Stimulated activated CD8-positive, alpha-beta memory T cell treated with anti-CD3 and anti-CD28 coated beads, Interleukin-15, amount 100 ng/mL, for 48 hours (primary cell): ENCODE results near the gene NOS2.
"Not testable (repeated sequence)": the region's sequence is repeated elsewhere in the genome, so short reads cannot be mapped to it uniquely, and the experiment has no call there.

ENCODE experiments used
- DNase-seq, 2 donors: peaks; one replicate each; pipeline ENCODE4 v3.0.0-alpha.2; 2020; ENCODE audit warnings: low read depth in 2 of 2

NOS2 gene

DNA sequence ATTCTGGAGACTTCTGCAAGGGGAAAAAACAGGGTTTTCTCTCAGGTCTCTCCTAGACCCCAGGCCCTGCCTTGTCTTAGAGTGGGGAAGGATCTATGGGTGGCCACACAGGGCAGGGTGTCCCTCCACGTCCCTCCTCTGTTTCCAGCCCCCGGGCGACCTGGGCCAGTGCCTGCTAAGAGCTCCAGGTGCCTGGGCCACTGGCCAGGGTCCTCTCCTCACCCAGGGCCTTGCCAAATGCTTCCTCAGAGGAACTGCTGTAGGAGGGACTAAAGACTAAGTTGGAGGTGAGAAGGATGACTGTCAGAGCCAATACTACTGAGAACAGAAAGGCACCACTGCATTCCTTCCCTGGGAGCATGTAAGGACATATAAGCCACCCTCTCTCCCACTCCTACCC, 11.4 kb downstream of the NOS2 start:
- DNase-seq, result no peak

DNA sequence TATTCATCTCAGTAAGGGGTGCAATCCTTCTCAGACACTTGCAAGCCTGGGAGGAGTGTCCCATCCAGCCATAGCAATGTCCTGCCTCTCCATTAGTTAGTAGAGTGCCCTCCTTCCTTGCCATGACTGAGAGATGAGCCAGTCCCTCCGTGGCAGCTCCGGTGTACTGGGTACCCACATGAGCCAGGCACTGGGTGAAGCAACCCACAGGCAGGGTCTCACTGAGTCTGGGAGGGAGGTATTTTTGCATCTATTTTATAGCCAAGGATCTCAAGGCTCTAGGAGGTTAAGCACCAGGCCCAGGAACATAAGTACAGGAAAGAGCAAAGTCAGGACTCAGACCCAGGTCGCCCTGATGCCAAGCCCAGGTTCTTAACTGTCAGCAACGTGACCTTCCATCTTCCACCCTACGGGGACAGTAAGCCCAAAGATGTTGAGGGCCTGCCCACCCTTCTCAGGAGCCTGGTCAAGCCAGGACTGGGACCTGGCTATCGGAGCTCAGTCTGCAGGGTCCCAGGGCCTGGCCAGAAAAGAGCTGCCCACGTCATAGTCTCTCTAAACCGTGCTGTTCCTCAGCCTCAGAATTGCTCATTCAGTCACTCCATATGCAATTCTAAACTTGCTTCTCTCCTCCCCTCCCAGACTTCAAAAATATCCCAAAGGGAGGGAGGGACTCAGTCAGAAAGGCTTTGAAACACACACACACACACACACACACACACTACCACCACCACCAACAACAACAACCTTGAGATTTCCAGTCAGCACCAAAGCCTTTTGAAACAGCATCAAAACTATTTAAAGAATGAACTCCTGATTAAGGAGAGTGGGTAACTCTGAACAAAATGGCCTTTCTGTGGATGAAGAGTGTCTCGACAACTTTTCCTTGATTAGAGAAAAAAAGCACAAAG, 16.6 kb downstream of the NOS2 start:
- DNase-seq, result no peak

DNA sequence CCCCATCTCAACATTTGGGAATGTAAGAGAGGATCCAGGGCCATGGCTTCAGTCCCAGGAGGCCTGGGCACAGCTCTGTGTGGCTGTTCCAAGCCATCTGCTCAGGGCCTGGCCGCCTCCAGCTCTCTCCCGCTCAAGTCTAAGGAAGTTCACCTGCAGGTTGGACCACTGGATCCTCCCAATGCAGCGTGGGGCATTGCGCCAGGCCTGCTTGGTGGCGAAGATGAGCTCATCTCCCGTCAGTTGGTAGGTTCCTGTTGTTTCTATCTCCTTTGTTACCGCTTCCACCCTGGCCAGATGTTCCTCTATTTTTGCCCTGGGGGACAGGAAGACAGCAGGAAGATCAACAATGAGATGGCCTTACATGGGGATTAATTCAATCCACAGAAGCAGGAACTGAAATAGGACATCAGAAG, 17.5 kb downstream of the NOS2 start:
- no peak for DNase-seq

DNA sequence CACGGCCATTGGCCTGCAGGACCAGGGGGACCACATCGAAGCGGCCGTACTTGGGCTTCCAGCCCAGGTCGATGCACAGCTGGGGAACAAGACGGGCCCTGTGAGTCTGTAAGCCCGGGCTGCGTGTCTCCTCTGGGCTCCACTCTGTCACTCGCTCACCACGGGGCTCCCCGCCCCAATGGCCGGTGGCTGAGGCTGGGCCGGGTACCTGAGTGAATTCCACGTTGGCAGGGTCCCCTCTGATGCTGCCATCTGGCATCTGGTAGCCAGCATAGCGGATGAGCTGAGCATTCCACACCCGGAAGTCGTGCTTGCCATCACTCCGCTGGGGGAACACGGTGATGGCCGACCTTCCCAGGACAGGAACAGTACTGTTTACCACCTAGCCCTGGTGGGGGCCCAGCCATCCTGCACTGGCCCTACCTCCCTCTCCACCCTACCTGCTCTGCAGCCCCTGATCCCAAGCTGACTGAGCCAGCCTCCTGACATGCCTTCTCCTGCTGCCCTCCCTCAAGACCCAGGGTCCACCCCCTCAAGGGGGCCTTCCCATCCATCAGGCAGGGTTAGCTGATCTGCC, 19.4 kb downstream of the NOS2 start:
- no peak for DNase-seq

DNA sequence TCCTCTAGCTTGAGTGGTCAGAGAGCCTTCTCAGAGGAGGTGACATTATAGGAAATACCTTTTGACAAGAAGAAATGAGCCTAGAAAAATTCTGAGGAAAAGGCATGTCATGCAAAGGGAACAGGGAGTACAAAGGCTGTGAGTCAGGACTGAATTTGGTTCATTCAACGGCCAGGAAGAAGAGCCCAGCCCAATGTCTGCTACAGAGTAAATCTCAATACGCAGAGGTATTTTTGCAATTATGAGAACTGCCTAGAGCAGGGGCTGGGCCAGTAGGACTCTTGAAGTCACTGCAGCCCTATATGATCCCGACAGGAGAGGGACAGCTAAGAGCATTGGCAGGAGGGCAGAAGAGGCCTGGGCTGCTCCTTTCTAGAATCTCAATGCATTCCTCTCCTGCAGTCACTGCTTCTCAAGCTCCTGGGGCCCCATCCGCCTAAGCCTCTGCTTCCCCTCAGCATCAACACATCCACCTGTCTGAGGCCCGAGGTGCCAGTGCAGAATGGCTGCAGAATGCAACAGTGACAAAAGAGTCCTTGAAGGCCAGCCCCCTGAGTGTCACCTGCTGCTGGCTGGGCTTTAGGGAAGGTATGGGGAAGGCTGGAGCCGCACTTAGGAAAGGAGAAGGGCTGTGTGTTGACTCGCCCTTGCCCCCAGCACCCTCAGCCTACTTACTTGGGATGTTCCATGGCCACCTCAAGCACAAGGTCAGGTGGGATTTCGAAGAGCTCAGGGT, 20.1 kb downstream of the NOS2 start:
- DNase-seq, result no peak

DNA sequence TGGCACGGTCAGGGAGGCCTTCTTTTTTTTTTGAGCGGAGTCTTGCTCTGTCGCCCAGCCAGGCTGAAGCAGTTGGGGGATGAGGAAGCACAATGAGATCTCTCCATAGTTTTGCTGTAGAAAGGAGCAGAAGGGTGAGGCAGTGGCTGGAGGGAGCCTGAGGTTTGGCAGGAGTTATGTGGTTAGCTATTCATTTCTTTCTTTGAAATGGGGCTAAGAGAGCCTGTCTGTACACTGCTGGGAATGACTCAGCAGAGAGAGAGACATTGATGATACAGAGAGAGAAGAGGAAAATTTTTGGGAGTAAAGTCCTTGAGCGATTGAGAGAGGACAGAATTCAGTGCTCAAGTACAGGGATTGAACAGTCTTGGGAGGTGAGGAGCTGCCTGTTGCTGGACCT, 22.1 kb downstream of the NOS2 start:
- no peak for DNase-seq

DNA sequence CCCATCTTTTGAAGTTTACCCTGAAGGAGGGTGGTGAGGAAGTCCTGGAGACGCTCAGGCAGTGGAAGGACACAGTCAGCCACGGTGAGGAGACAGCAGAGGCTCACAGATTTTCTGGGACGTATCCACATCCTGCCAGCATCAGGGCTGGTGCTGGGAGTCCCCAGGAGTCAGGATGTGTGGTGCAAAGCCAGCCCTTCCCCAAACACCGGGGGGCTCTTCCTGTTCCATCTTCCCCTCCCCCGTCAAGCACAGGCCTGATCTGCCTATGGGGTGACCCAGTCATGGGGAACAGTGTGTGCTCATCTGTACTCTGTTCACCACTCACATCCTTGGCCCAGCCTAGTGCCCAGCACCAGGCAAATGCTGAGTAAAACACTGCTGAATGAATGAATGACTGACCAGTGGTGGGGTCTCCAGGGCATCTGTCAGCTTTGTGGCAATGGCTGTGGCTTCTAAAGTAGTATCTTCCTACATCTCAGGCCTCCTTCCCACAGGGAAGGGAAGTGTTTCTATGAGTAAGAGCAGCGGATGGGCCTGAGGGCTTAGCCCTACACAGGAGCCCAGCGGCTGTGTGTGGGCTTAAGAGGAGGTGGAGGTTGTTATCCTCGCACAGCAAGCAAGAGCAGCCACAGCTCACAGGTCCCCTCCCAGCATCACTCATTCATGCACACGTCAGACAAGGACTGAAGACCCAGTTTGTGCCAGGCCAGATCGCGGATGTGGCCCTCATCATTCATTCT, 23.3 kb downstream of the NOS2 start:
- no peak for DNase-seq

DNA sequence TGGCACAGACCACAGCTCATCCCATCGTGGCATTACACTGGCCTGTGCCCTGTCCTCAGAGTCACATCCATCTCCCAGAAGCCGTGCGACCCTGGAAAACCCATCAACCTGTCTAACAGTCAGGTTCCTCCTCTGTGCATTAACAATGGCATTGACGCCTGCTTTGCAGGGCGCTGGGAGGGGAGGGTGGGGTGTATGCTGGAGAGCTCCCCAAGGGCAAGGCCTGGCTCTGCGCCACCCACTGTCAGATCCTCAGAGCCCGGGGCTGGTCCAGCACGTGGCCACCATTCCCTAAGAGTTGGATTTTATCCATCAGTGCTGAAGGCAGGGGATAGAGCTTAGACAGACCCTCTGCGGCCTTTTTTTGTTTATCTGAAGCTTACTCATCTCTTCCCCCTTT, 28.7 kb downstream of the NOS2 start:
- DNase-seq, result no peak

DNA sequence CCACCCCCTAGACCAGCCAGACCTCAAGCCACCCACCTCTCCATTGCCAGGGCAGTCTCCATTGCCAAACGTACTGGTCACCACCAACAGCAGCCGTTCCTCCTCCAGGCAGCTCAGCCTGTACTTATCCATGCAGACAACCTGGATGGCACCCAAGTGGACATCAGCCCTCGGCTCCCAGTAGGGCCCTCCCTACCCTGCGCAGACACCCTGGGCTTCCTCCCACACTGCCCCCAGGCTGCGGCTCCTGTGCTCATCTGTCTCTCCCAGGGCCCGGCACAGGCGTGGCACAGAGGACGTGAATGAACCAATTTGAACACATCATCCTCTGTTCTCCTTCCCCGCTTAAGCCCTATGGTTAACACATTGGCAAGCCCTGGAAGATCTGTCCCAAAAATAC, 29.5 kb downstream of the NOS2 start:
- DNase-seq, result no peak

DNA sequence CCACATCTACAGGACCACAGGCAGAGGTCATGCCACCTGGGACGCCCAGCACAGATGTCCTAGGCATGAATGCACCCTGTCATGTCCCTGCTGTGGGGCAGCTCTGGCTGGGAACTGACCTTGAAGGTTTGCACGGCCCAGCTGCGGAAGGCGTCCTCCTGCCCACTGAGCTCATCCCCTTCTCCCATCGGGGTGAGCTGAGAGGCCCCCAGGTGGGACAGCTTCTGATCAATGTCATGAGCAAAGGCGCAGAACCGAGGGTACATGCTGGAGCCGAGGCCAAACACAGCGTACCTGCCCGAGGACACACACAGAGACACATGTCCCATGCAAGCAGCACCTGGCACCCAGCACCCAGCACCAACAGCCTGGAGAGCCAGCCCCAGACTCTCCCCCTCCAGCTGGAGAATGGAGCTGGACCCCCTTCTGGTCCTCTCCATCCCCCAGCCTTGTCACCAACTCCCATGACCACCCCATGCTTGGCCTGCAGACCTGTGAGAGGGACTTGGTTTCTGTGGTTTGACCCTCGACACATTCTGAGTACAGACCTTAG, 31.4 kb downstream of the NOS2 start:
- DNase-seq, result no peak

DNA sequence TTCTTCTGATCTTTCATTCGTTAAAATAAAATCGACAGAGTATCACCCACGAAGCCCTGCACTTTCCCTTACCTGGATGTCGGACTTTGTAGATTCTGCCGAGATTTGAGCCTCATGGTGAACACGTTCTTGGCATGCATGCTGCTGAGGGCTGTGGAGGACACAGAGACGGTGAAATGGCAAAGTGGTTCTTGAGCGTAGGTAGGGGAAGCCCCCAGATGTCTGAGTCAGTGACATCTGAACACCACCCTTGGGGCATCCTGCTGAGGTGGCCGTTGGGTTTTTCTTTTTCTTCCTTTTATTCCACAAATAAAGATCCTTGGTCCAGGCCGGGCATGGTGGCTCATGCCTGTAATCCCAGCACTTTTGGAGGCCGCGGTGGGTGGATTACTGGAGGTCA, 33.9 kb downstream of the NOS2 start:
- DNase-seq, result no peak

DNA sequence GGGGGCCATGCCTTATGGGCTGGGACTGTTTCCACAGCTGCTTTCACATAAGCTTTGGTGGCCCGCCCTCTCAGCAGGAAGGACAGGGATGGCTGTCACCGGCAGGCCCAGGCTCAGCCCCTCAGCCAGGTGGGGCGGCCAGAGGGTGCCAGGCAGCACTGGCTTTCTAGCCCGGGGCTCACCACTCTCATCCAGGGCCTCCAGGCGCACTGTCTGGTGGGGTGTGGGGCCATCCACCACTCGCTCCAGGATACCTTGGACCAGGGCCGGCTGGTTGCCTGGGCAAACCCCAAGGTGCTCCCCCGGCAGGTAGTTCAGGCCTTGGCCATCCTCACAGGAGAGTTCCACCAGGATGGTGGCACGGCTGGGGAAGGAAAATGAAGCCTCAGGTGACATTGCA, 35.0 kb downstream of the NOS2 start:
- DNase-seq, result no peak

DNA sequence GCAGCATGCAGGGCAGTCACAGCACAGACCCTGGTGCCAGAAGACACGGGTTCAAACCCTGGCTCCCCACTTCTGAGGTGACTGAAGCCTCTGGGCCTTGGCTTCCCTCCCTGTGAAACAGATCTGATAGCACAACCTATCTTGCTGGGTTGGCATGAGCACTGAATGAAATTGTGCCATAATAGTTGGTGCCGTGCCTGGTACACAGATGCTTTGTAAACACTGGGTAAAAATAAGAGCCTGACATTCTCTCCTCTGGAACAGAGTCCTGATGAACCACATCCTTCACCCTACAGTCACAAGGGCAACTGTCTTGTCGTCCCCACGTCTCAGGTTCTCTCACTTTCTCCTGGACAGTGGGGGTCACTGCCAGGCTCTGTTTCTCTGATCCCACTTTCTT, 35.7 kb downstream of the NOS2 start:
- no peak for DNase-seq

DNA sequence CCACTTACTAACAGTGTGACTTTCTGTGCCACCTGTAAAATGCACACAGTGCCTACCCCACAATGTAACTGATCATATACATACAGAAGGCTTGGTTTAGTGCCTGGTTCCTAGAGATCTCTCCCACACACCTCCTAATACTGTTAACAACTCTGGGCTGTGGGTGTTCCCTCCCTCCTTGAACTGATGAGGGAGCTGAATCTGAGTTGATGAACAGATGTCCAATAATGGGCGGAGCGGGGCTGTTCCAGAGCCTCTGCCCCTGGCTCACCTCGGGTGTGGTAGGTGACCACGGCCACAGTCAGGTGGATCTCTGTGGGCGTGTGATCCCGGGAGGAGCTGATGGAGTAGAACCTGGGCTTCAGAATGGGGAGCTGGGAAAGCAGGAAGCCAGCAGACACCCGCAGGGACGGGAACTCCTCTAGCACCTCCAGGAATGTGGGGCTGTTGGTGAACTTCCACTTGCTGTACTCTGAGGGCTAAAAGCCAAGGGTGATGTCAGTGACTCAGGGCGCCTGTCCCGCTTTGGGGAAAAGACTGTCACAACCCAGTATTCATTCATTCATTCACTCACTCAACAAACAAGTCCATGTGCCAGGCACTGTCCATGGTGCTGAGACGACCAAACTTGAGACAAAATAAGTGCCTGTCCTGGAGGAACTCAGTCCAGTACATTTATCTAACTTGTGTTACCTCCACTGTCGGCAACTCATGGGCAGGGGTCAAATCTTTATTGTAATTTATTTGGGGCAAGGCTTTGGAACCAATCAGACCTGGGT, 37.6 kb downstream of the NOS2 start:
- no peak for DNase-seq

DNA sequence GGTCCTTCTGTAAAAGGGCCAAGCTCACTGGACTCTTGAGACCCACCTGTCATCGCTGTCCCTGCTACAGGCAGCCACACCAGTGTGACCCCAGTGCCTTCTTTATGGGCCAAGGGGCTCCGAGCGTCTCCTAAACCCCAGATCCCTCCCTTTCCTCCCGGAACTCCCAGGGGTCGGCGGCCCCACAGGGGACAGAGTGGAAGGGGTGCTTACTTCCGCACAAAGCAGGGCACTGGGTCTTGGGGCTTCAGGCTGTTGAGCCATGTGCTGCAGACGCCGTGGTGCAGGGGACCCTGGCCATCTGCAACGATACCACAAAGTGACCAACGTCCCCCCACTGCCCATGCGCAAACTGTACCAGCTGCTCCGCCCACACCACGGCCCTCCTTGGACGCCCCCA, 39.4 kb downstream of the NOS2 start:
- DNase-seq, result not testable (repeated sequence)

DNA sequence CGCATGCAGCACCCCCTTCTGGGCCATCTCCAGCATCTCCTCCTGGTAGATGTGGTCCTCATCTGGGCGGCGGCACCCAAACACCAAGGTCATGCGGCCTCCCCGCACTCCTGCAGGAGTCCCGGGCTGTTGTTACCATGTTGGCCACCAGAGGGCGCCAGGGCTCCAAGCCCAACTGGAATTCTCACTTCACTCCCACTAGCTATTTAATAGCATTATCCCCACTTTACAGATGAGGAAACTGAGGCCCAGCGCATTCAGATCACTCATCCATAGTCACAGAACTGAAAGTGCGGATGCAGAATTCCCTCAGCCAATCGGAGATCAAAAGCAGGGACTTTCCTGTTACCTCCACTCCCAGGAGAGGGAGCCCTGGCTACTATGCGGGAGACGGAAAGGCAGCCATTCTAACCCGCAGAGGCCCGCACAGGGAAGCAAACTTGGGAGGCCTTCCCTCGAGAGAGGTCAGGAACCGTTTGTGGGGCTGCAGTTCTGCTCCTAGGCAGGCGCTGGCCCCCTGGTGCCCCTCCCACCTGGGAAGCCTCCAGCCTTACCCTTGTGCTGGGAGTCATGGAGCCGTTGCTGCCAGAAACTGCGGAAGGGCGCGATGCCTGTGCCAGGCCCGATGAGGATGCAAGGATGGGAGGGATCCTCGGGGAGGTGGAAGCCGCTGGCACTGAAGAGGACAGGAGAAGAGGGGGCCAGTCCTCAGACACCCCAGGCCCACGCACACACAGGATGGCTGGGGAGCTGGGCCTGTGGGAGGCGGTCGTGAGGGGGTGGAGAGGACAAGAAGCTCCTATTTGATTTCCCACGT, 40.1 kb downstream of the NOS2 start:
- peak; percentile 40 to 51 for DNase-seq

DNA sequence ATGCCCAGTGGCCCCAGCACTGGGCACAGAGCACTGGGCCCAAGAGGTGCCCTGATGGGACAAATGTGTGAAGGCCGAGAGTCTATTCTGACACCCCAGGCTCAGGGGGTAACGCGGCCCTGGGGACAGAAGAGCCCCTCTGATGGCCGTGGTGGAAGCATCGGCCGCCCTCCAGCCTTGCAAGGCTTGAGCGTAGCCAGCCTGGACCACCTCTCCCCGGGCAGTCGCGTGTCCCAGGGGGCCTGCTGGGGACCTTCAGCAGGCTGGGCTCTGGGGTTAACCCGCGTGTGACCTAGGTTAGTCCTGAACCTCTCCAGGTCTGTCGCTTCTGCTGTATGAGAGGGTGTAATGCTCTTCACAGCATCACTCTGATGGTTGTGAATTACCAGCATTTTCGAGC, 40.8 kb downstream of the NOS2 start:
- no peak for DNase-seq

DNA sequence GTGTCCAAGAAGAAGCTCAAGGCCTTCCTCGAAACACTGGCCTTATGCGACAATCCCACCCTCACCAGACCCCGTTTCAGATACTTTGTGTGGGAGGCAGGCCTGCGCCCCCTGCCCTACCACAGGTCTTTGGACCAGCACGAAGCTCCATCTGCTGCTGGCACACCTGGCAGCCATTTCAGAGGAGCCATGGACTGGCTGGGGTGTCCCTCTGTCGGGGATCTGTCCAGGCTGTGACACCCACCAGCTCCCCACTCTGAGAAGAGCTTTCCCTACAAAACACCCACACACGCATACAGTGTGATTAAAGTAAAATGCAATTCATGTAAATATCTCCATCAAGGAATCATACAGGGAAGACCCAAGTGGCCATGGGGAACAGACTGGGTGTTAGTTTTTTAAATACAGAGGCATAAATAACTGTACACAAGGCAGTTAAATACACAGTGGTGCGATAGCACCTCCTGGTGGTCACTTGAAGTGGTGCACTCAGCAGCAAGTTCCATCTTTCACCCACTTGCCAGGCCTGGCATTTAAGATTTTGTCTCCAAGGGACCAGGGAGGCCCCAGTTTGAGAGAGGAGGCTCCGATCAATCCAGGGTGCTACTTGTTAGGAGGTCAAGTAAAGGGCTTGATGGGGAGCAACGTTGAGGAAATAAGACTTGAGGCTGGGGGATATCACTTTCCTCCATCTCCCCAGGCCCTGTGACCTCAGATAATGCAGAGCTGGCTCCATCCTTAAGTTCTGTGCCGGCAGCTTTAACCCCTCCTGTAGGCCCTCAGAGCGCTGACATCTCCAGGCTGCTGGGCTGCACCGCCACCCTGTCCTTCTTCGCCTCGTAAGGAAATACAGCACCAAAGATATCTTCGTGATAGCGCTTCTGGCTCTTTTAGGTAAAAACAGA, 43.6 kb downstream of the NOS2 start:
- DNase-seq, result peak; percentile 15 to 27
